ENCODE data around the gene FAM234B.

The FAM234B gene

GRCh38 chr12:13000616-13000924 lies 43.6 kb upstream of the FAM234B start:
- TF ChIP-seq, protein P1, sequence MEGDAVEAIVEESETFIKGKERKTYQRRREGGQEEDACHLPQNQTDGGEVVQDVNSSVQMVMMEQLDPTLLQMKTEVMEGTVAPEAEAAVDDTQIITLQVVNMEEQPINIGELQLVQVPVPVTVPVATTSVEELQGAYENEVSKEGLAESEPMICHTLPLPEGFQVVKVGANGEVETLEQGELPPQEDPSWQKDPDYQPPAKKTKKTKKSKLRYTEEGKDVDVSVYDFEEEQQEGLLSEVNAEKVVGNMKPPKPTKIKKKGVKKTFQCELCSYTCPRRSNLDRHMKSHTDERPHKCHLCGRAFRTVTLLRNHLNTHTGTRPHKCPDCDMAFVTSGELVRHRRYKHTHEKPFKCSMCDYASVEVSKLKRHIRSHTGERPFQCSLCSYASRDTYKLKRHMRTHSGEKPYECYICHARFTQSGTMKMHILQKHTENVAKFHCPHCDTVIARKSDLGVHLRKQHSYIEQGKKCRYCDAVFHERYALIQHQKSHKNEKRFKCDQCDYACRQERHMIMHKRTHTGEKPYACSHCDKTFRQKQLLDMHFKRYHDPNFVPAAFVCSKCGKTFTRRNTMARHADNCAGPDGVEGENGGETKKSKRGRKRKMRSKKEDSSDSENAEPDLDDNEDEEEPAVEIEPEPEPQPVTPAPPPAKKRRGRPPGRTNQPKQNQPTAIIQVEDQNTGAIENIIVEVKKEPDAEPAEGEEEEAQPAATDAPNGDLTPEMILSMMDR (conservative IDR thresholded peaks at IDR 0.05; ENCODE audit: low read depth, low read length), result no peak
- Histone ChIP-seq H3K4me1 (ENCODE audit: low read depth, poor library complexity, severe bottlenecking) (no peaks in the 10 kb centered on the region), H3K79me2 (ENCODE audit: insufficient read depth, low read depth) (no peaks in the 10 kb centered on the region), H3K36me3 (ENCODE audit: insufficient read depth) (no peaks in the 10 kb centered on the region), H3K9ac (peak overlapping the region; percentile 68; the same call in 1 of the 2 replicates), H4K20me1 (ENCODE audit: insufficient read depth) (no peaks in the 10 kb centered on the region), H2AFZ (ENCODE audit: low read depth) (peak overlapping the region; percentile 94), H3K4me2 (peak overlapping the region; percentile 89), H3K4me3 (IDR thresholded peaks at IDR 0.05; ENCODE audit: insufficient read depth, low read depth, low read length) (no peak overlapping the region), H3K27me3 (ENCODE audit: insufficient read depth, low read depth) (no peaks in the 10 kb centered on the region), H3K27ac (peak overlapping the region; percentile 59)

DNA sequence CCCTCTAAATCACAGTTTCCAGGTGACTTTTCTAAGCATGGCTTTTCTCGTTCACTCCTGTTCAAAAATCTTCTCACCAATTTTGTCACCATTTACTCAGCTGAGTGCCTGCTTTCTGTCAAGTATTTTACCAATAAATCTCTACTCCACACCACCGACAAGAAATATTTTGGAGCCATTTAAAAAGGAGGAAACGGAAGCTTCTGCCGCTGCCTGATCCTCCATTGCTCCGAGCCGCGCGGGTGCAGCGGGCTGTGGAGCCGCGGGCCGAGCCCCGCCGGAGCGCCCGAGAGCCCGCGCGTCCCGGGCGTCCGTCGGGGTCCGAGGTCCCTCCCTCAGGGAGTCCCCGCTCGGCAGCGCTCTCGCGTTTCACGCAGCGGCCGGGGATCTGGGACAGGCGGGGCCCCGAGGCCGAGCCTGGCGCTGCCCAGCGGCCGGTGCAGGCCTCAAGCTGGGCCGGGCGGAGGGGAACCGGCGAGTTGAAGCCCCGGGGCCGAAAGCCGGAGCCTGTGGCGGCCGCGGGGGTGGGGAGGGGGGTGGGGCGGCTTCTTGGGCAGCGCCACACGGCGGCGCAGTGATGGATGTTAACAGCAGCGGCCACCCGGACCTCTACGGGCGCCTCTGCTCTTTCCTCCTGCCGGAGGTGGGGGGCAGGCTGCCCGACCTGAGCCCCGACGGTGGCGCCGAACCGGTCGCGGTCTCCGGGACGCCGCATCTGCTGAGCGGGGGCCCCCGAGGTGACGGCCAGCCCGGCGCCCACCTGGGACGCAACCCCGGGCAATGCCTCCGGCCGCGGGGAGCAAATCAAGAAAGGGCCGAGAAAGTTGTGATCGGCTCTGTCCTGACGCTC lies 43.0 kb upstream of the FAM234B start:
- Histone ChIP-seq H3K4me2 (peak overlapping the region; percentile 89), H3K9ac (peak overlapping the region; percentile 68; the same call in 1 of the 2 replicates), H4K20me1 (ENCODE audit: insufficient read depth) (no peaks in the 10 kb centered on the region), H3K27me3 (ENCODE audit: insufficient read depth, low read depth) (no peaks in the 10 kb centered on the region), H3K79me2 (ENCODE audit: insufficient read depth, low read depth) (no peaks in the 10 kb centered on the region), H3K4me3 (IDR thresholded peaks at IDR 0.05; ENCODE audit: insufficient read depth, low read depth, low read length) (no peak overlapping the region), H3K27ac (peak overlapping the region; percentile 59), H3K36me3 (ENCODE audit: insufficient read depth) (no peaks in the 10 kb centered on the region), H3K4me1 (ENCODE audit: low read depth, poor library complexity, severe bottlenecking) (no peaks in the 10 kb centered on the region), H2AFZ (ENCODE audit: low read depth) (peak overlapping the region; percentile 94)
- TF ChIP-seq, protein P1 (conservative IDR thresholded peaks at IDR 0.05; ENCODE audit: low read depth, low read length), result no peak

DNA sequence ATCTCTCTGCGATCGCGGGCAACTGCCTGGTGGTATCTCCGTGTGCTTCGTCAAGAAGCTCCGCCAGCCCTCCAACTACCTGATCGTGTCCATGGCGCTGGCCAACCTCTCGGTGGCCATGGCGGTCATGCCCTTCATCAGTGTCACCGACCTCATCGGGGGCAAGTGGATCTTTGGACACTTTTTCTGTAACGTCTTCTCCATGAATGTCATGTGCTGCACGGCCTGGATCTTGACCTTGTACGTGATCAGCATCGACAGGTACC lies 42.5 kb upstream of the FAM234B start:
- Histone ChIP-seq H3K79me2 (ENCODE audit: insufficient read depth, low read depth) (no peaks in the 10 kb centered on the region), H2AFZ (ENCODE audit: low read depth) (peak overlapping the region; percentile 94), H3K9ac (no peak overlapping the region; the same call in 1 of the 2 replicates), H3K4me1 (ENCODE audit: low read depth, poor library complexity, severe bottlenecking) (no peaks in the 10 kb centered on the region), H3K36me3 (ENCODE audit: insufficient read depth) (no peaks in the 10 kb centered on the region), H3K4me2 (peak overlapping the region; percentile 49; the same call in 1 of the 2 replicates), H3K4me3 (IDR thresholded peaks at IDR 0.05; ENCODE audit: insufficient read depth, low read depth, low read length) (no peak overlapping the region), H3K27me3 (ENCODE audit: insufficient read depth, low read depth) (no peaks in the 10 kb centered on the region), H4K20me1 (ENCODE audit: insufficient read depth) (no peaks in the 10 kb centered on the region), H3K27ac (no peak overlapping the region)
- TF ChIP-seq, protein P1 (conservative IDR thresholded peaks at IDR 0.05; ENCODE audit: low read depth, low read length), result no peak

DNA sequence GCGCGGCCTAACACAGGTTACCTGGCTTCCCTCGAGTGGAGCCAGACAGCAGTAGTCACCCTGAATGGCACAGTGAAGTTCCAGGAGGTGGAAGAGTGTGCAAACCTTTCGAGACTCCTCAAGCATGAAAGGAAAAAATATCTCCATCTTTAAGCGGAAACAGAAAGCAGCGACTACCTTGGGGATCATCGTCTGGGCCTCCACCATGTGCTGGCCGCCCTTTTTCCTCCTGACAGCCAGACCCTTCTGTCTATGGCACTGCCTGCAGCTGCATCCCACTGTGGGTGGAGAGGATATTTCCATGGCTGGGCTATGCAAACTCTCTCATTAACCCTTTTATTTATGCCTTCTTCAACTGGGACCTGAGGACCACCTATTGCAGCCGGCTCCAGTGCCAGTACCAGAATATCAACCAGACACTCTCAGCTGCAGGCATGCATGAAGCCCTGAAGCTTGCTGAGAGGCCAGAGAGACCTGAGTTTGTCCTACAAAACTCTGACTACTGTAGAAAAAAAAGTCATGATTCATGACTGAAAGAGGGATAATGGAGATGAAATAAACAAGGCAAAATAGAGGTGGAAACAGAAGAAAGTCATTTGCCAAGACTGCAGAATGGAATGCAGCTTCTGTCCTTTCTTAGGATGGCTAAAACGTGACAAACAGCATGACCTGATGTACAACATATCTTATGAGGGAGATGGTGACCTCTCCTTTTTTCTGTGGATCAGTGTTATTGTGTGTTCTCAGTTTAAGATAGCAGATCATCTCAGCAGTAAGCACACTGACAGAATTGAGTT lies 41.7 kb upstream of the FAM234B start:
- H3K4me2 ChIP-seq, result no peak overlapping the region
- TF ChIP-seq, protein P1 (conservative IDR thresholded peaks at IDR 0.05; ENCODE audit: low read depth, low read length), result no peak
- no peaks in the 10 kb centered on the region for H3K4me1 ChIP-seq (ENCODE audit: low read depth, poor library complexity, severe bottlenecking)
- H4K20me1 ChIP-seq (ENCODE audit: insufficient read depth), result no peaks in the 10 kb centered on the region
- H3K27ac ChIP-seq, result no peak overlapping the region
- H3K9ac ChIP-seq, result no peak overlapping the region
- no peaks in the 10 kb centered on the region for H3K27me3 ChIP-seq (ENCODE audit: insufficient read depth, low read depth)
- no peak overlapping the region for H3K4me3 ChIP-seq (IDR thresholded peaks at IDR 0.05; ENCODE audit: insufficient read depth, low read depth, low read length)
- H3K79me2 ChIP-seq (ENCODE audit: insufficient read depth, low read depth), result no peaks in the 10 kb centered on the region
- H2AFZ ChIP-seq (ENCODE audit: low read depth), result no peak overlapping the region
- H3K36me3 ChIP-seq (ENCODE audit: insufficient read depth), result no peaks in the 10 kb centered on the region
